Hematopoietic multipotent progenitor cell treated with erythropoietin and hydrocortisone succinate and interleukin-3 and kit ligand, for 15 days (in vitro differentiated cells): ENCODE measurements around the gene GADD45B.

Source experiments
- DNase-seq: peaks from one replicate; pipeline ENCODE4 v3.0.0-alpha.2; 2015; ENCODE audit warnings: low spot score

The GADD45B gene, protein sequence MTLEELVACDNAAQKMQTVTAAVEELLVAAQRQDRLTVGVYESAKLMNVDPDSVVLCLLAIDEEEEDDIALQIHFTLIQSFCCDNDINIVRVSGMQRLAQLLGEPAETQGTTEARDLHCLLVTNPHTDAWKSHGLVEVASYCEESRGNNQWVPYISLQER

GRCh38 chr19:2475702-2476450, at the start of gene GADD45B:
TSS of gene GADD45B (plus strand) at chr19:2476127. CDS start at chr19:2476359, 232 bp downstream.
- DNase-seq: peak; percentile 86

GRCh38 chr19:2426611-2427428, 49.1 kb upstream of the GADD45B start:
- peak; percentile 15 for DNase-seq

DNA sequence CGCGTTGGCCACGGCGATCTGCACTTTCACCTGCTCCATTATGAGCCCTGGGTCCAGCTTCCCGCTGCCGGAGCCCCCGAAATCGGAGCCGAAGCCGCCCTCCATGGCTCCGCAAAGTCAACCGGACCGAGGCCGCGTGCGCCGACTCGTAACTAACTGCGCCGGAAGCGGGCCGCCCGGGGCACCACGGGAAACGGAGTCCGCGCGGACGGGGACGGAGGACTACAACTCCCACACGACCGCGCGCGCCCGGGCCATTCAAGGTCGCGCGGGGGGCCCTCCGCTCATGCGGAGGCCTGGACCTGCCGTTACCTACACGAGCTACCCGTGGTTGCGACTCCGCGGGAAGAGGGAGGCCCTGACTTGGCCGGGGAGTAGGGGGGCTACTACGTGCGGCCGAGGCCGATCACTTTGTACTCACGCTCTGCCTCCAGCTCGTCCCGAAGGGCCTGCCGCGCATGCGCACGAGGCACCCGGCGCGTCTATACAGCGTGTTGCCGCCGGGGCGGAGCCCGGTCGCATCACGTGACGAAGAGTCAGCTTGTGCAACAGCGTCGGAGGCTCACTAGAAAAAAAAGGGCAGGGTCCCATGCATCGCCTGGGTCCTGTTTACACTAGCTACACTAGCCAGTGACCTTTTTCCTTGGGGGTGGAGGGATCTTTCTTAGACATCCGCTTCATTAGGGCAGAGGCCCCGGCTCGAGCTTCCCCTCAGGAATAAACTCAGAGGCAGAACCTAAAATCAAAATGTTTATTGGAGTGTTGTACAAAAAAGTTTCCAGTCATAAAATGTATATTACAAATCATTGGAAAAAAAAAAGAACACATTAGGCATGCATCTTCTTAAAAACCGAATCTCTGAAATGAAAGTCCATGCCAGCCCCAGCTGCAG, 48.3 kb upstream of the GADD45B start, which contains the start of gene TIMM13:
Gene TIMM13 (minus strand): TSS at position 158 of the 892 bp plus-strand sequence. CDS start 53 bp downstream, at position 105.
- peak; percentile 98 for DNase-seq

DNA sequence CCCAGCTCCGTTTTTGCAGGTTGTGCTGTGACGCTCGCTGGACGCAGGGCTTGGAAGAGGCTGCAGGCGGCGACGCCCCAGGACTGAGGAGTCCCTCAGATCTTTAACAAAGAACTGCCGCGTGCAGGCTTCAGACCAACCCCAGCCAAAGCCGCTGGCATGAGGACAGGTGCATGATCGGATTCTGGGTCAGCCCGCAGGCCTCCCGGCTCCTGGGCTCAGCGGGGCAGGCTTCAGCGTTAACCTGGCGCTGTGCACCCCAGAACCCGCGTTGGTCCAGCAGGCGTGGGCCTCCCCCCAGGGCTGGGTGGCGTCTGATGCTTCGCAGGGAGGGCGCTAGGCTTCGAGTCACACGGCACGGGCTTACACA, 47.6 kb upstream of the GADD45B start:
- DNase-seq: no peak

DNA sequence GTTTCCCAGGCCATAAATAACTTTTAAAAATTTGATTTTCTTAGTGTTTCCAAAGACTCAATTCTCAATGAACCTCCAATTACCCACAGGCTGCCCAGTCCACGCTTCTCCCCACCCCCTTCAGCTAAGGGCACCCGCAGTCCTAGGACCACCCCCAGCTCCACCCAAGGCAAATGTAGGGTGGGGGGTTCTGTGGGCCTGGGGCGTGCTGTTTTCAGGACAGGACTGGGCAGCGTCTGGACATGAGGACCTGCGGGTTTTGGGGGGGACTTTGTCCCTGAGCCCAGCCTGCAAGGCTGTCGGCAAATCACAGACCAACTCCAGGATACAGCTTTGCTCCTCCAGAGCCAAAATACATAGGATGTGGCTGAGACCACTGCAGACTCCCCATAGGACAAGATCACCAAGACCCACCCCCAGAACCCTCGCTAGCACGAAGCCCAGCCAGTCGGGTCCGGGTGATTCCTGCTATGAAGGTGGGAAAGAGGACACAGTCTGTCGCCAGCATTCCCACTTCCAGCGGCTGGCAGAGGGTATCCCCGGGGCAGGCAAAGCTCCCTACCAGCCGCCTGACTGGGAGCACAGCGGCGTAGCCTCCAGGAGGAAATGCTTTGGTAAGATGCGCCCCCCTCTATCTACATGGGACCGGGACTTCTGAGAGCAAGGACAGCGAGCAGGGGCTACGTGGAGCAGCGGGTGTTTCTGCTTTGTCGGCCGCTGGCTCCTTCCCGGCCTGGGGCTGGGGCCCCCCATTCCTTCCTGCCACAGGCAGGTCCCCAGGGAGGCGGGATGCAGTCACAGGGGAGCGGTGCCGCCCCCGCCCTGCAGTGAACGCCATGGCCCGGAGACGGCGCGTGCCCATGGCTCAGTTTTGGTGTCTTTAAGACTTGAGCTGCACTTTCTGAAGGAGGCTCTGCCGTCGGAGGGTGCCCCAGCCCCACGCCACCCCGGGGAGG, 46.9 kb upstream of the GADD45B start:
- DNase-seq: no peak

DNA sequence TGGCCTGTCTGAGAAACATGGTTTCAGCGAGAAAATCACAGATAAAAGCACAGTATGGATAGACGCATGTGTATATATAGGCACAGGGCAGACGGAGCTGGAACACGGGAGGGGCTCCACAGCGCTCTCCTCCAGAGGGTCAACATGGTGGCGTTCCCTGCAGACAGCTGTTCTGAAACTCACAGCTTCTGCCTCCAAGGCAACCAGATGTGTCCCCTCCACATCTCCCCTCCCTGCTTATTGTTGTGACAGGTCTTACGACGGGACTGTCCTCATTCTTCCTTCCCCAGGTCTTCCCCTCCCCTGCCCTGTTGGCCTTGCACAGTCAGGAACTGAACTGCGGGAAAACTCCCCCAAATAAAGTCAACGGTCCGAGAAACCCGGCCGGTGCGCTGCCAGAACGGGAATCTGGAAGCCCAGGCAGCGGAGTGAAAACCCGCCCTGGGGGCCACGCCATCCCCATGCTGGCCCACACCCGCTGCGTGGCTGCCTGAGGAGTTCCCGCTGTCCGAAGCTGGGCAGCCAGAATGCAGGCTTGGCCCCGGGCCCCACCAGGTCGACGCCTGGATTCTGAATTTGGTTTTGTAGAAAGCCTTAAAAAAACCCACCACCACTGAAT, 45.9 kb upstream of the GADD45B start:
- no peak for DNase-seq

DNA sequence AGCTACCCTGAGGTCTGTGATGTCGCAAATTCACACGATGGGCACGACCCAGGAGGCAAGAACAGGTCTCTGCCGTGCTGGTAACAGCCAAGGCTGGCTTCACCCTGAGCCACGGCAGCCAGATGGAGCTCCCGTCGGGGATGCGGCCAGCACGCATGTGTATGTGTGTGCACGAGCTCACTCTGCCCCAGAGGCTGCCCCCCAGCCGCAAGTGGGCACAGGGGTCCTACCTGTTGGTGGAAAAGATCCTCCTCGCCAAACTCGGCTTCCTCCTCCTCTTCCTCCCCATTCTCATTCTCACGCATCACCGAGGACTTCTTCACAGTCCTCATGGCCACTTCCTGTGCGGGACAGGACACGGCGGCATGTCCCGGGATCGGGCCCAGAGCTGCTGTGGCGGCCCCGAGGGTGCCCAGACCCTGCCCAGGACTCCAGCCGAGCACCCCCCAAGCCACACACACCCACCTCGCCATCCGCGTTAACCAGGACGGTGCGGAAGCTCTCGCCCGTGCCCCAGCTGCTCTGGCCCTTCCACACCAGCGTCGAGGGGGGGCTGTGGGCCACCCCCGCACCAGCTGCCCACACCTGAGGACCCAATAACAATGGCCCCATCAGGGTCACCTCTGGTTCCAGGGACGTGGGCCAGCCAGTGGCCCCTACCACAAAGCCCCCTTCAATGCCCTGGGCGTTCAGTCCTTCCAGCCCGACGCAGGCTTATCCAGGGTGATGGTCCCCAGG, 44.4 kb upstream of the GADD45B start:
- DNase-seq: no peak

GRCh38 chr19:2432131-2432848, 43.6 kb upstream of the GADD45B start:
- no peak for DNase-seq

GRCh38 chr19:2433854-2434253, 42.1 kb upstream of the GADD45B start:
- DNase-seq: no peak

DNA sequence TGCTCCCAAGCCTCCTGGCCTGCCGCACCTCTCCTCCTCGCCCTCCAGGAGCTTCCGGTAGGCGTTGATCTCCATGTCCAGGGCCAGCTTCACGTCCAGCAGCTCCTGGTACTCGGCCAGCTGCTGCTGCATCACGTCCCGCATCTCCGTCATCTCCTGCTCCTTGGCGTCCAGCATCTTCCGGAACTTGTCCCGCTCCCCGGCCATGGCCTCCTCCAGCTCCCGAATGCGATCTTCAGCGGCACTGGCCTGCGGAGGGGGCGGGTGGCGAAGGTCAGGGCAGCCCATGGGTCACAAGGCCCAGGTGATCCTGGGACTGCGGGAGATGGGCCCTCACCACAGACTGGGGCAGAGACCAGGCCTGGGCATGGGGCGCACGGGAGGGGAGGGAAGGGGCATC, 41.7 kb upstream of the GADD45B start:
- no peak for DNase-seq

DNA sequence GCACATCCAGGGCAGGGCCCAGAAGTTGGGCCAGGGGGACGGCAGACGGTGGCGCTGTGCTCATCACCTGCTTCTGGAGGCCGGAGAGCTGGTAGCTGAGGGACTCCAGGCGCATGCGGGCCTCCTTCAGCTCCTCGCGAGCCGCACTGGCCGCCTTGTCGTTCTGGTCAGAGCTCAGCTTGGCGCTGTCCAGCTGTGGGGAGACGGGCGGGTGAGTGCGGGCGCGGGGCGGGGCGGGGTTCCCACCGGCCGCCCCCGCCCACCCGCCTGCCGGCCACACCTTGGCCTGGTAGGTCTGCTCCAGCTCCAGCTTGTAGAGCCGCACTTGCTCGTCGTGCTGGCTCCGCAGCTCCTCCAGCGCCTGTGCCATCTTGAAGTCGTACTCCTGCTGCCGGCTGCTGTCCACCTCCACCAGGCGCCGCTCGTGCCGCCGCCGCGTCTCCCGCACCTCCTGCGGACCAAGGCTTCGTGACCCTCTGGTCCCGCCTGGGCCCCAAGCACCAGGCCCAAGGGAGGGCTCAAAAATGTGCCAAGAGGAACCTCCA, 41.1 kb upstream of the GADD45B start:
- DNase-seq: no peak

DNA sequence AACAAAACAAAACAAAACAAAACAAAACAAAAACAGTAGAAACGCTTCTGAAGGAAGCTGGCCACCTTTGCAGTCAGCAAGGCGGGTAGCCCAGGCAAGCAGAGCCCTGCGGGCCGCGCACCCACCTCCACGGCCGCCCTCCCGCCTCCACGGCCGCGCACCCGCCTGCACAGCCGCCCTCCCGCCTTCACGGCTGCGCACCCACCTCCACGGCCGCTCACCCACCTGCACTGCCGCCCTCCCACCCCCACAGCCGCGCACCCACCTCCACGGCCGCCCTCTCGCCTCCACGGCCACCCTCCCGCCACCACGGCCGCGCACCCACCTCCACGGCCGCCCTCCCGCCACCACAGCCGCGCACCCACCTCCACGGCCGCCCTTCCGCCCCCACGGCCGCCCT, 39.5 kb upstream of the GADD45B start:
- DNase-seq: no peak

GRCh38 chr19:2436926-2437325, 39.0 kb upstream of the GADD45B start:
- no peak for DNase-seq

- DNase-seq: no peak
Measured at GRCh38 chr19:2438178-2438577, 37.7 kb upstream of the GADD45B start.

DNA sequence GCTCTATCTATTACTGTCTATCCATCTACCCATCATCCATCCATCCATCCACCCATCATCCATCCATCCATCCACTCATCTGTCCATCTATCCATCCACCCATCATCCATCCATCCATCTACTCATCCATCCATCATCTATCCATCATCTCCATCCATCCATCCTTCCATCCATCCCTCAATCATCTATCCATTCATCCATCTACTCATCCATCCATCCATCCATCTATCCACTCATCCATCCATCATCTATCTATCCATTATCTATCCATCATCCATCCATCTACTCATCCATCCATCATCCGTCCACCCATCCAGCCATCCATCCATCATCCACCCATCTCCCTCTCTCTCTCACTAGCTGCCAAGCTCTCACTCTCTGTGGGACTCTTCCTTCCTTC, 35.4 kb upstream of the GADD45B start:
- no peak for DNase-seq

- DNase-seq: no peak
Measured at GRCh38 chr19:2441096-2441752, 34.7 kb upstream of the GADD45B start.

- no peak for DNase-seq
Measured at GRCh38 chr19:2443116-2443784, 32.7 kb upstream of the GADD45B start.
